ENCODE measurements around the gene FLG2.
"Not testable (repeated sequence)": the region's sequence is repeated elsewhere in the genome, so short reads cannot be mapped to it uniquely, and the experiment has no call there.

DNA sequence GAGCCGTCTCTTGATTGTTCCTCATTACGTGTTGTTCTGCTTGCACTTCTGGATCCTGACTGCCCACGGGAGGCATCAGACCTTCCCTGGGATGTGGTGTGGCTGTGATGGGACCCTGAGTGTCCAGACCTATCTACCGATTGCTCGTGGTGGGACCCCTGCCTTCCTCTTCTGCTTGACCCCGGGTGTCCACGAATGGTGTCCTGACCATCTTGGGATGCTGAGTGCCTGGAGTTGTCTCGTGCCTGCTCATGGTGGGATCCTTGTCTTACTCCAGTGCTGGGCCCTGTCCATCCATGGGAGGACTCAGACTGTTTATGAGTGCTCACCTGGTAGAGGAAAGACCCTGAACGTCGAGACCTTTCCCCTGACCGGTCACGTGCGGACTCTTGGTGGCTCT, 47.6 kb downstream of the FLG2 start:
- TF ChIP-seq, protein P1, sequence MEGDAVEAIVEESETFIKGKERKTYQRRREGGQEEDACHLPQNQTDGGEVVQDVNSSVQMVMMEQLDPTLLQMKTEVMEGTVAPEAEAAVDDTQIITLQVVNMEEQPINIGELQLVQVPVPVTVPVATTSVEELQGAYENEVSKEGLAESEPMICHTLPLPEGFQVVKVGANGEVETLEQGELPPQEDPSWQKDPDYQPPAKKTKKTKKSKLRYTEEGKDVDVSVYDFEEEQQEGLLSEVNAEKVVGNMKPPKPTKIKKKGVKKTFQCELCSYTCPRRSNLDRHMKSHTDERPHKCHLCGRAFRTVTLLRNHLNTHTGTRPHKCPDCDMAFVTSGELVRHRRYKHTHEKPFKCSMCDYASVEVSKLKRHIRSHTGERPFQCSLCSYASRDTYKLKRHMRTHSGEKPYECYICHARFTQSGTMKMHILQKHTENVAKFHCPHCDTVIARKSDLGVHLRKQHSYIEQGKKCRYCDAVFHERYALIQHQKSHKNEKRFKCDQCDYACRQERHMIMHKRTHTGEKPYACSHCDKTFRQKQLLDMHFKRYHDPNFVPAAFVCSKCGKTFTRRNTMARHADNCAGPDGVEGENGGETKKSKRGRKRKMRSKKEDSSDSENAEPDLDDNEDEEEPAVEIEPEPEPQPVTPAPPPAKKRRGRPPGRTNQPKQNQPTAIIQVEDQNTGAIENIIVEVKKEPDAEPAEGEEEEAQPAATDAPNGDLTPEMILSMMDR (IDR thresholded peaks at IDR 0.05) = not testable (repeated sequence)
- TF ChIP-seq POLR2A (IDR thresholded peaks at IDR 0.05) = not testable (repeated sequence)
